Esophagus squamous epithelium (tissue), 5 donors: ENCODE results near the gene SUN5. TPM values are rescaled to one million over a fixed set of nuclear protein-coding genes. Genes with fewer than 3 reads are reported as not detected.

Experiments used
- DNase-seq: peaks from one replicate; lab custom pipeline; 2025; lab: John Stamatoyannopoulos, UW
- H3K27ac ChIP-seq, 4 donors: fragments of 200-600 bp; sonication (generic); one replicate each; pipeline ENCODE4 v1.5.1; 2016 to 2019; ENCODE audit warnings: mild to moderate bottlenecking in 1 of 4
- H3K27me3 ChIP-seq, 4 donors: fragments of 200-600 bp; sonication (generic); 1 replicate in 3 of 4; 2 replicates in 1 of 4; pipeline versions ENCODE4 v1.5.1 to v1.6.0; 2017 to 2021; ENCODE audit warnings: antibody characterized with exemption in 1 of 4
- H3K36me3 ChIP-seq, 3 donors: fragments of 200-600 bp; sonication (generic); one replicate each; pipeline ENCODE4 v1.5.1; 2016 to 2019
- H3K4me1 ChIP-seq, 3 donors: fragments of 200-600 bp; sonication (generic); one replicate each; pipeline ENCODE4 v1.5.1; 2017 to 2019
- H3K4me3 ChIP-seq, 4 donors: fragments of 200-600 bp; sonication (generic); 1 replicate in 3 of 4; 2 replicates in 1 of 4; pipeline ENCODE4 v1.5.1; 2016 to 2019; ENCODE audit warnings: mild to moderate bottlenecking in 2 of 4, moderate library complexity in 1 of 4
- H3K9me3 ChIP-seq, 3 donors: fragments of 200-600 bp; sonication (generic); one replicate each; pipeline ENCODE4 v1.5.1; 2016 to 2019
- POLR2A ChIP-seq, 4 donors: fragments of 450-650 bp; IDR thresholded peaks; one replicate each; pipeline ENCODE4 v1.6.1; 2017; ENCODE audit warnings: antibody characterized with exemption in 4 of 4, mild to moderate bottlenecking in 4 of 4, moderate library complexity in 3 of 4
- WGBS, 2 donors: methylation state at CpG; one replicate each; pipeline ENCODE4 v1.1.5; 2018; 5-methylcytosine and 5-hydroxymethylcytosine counted together
- intact Hi-C: fragments of 100-400 bp; cut with DNase I; formaldehyde crosslinking; loops from one replicate; pipeline ENCODE4 v1.15.0; 2022
- total RNA-seq, 4 donors: library from RNA; depleted of rRNA; stranded (reverse); fragments of >200 nt; gene quantifications; one replicate each; pipeline ENCODE4 v1.1.0, GENCODE V29; 2016
- TF ChIP-seq, protein P1 (sequence below), 6 experiments: fragments of 450-650 bp in 4 of 6; fragments of 200-600 bp in 2 of 6; sonication (generic) in 2 of 6; IDR thresholded peaks; one replicate each; pipeline ENCODE4 v1.5.1; 2016 to 2019; ENCODE audit warnings: antibody characterized with exemption in 6 of 6, mild to moderate bottlenecking in 4 of 6, moderate library complexity in 4 of 6
- donor health status: DM: yes; HTN: yes; CAD: no.

SUN5 gene
- total RNA-seq, 4 donors from 2014 or later = not detected

DNA sequence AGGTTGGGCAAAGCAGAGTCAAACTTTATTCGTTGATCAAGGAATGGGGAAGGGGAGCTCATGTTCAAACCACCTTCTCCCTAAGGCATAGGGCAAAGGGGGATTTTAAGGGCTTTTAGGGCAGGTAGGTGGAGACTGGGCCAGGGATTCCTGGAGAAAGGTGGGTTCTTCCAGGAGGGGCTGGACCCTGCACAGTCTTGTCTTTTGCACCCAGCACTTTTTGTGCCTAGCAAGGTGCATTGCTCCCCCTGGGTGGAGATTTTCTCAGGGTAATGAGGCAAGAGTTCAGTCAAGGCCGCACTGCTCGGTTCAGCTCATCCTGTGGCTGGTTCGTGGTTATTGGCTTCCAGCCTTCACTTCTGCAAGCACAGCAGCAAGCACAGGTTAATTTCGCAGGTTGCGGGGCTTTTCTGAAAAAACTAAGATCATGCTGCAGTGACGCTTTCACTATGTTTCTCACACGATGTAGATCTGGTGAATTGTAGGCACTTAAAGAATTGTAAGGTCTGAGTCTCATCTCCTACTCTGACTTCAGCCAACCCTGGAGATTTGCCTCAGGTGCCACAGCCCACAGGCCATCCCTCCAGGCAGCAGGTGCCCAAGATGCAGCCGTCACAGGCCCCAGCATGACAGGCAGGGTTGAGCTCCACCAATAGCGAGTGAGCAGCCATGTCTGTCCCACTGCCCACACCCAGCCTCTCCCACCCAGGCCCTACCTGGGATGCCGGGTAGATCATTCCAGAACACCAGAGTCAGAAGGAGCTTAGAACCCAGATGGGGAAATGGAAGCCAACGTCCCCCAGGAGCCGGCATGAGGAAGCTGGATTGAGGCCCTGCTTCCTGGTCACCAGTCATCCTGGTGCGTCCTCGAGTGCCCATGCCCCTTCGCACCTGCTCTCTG lies 37.1 kb downstream of the SUN5 start:
- intact Hi-C loops = no loop called here
- DNase-seq = no peak
- no peaks in the 10 kb centered on the region for H3K9me3 ChIP-seq
- H3K27me3 ChIP-seq = peaks cover 0 to 13% (median 0%) of the 10 kb centered on the region in 4 donors
- H3K4me1 ChIP-seq = peaks cover 0 to 33% (median 11%) of the 10 kb centered on the region in 3 donors
- 56 to 62% methylated on average over 8 to 13 of the region's 16 CpGs for WGBS, 2 donors
- H3K36me3 ChIP-seq = no peaks in the 10 kb centered on the region
- peak overlapping the region in 2 of 4 donors; percentile 5 to 36 for H3K27ac ChIP-seq
- H3K4me3 ChIP-seq = no peak overlapping the region
- TF ChIP-seq, protein P1, sequence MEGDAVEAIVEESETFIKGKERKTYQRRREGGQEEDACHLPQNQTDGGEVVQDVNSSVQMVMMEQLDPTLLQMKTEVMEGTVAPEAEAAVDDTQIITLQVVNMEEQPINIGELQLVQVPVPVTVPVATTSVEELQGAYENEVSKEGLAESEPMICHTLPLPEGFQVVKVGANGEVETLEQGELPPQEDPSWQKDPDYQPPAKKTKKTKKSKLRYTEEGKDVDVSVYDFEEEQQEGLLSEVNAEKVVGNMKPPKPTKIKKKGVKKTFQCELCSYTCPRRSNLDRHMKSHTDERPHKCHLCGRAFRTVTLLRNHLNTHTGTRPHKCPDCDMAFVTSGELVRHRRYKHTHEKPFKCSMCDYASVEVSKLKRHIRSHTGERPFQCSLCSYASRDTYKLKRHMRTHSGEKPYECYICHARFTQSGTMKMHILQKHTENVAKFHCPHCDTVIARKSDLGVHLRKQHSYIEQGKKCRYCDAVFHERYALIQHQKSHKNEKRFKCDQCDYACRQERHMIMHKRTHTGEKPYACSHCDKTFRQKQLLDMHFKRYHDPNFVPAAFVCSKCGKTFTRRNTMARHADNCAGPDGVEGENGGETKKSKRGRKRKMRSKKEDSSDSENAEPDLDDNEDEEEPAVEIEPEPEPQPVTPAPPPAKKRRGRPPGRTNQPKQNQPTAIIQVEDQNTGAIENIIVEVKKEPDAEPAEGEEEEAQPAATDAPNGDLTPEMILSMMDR (IDR thresholded peaks at IDR 0.05) = no peak
- TF ChIP-seq POLR2A (IDR thresholded peaks at IDR 0.05) = no peak

DNA sequence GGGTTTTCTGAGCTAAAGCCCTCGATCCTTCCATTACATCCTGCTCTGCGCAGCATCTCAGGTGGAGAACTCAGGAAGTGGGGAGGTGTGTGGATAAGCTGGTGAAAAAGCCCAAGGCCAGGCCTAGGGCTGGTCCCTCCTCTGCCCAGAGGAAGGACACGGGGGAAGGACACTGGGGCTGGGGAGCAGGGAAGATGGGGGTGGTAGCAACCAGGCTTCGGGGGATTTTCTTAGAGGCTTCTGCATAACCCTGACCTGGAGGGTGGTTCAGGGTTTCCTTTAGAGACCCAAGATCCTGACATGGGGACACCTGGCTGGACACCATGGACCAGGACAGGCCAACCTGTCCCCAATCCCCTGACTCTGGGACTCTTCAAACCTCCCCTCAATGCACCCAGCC lies 37.9 kb downstream of the SUN5 start:
- no peak for TF ChIP-seq POLR2A (IDR thresholded peaks at IDR 0.05)
- TF ChIP-seq, protein P1 (IDR thresholded peaks at IDR 0.05) = no peak
- Histone ChIP-seq H3K4me1 (peaks cover 0 to 26% (median 7%) of the 10 kb centered on the region in 3 donors), H3K27ac (no peak overlapping the region), H3K36me3 (no peaks in the 10 kb centered on the region), H3K9me3 (no peaks in the 10 kb centered on the region), H3K4me3 (no peak overlapping the region), H3K27me3 (peaks cover 0 to 13% (median 0%) of the 10 kb centered on the region in 4 donors)
- intact Hi-C loops = no loop called here
- DNase-seq = no peak
- WGBS, 2 donors = 79 to 82% methylated on average over 3 to 4 of the region's 4 CpGs

- no peak for TF ChIP-seq POLR2A (IDR thresholded peaks at IDR 0.05)
- TF ChIP-seq, protein P1 (IDR thresholded peaks at IDR 0.05) = no peak
- H3K4me1 ChIP-seq = peaks cover 0 to 20% (median under 1%) of the 10 kb centered on the region in 3 donors
- WGBS, 2 donors = 45 to 59% methylated on average over 6 to 7 of the region's 12 CpGs
- H3K9me3 ChIP-seq = no peaks in the 10 kb centered on the region
- no peak overlapping the region for H3K27ac ChIP-seq
- H3K36me3 ChIP-seq = no peaks in the 10 kb centered on the region
- no peak overlapping the region for H3K4me3 ChIP-seq
- H3K27me3 ChIP-seq = peaks cover 0 to 13% (median 0%) of the 10 kb centered on the region in 4 donors
- intact Hi-C loops = no loop called here
- no peak for DNase-seq
These were observed 38.5 kb downstream of the SUN5 start for GRCh38 chr20:32965581-32966373.

DNA sequence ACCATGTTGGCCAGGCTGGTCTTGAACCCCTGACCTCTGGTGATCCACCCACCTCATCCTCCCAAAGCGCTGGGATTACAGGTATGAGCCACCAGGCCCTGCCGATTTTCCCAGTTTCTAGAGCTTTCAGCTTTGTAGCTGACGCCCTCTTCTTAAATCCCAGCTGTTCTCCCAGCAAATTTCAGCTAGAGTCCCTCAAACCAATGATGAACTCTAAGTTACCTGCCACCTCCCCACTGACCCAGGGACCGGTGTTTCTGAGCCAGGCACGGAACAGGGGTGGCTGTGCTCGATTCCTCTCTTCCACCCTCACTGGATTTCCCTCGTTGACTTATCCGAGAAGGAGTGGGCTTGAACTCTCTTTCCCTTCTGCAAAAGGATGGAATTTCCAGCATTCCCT lies 39.1 kb downstream of the SUN5 start:
- intact Hi-C loops = no loop called here
- Histone ChIP-seq H3K4me3 (no peak overlapping the region), H3K36me3 (no peaks in the 10 kb centered on the region), H3K4me1 (peaks cover 0 to 13% (median 0%) of the 10 kb centered on the region in 3 donors), H3K9me3 (no peaks in the 10 kb centered on the region), H3K27me3 (peaks cover 0 to 13% (median 0%) of the 10 kb centered on the region in 4 donors), H3K27ac (no peak overlapping the region)
- 72 to 73% methylated on average over 6 to 8 of the region's 8 CpGs for WGBS, 2 donors
- TF ChIP-seq, protein P1 (IDR thresholded peaks at IDR 0.05) = no peak
- TF ChIP-seq POLR2A (IDR thresholded peaks at IDR 0.05) = no peak
- no peak for DNase-seq
